T47D (cell line): Measurements from ENCODE around the gene PROSER3.
"Not testable (repeated sequence)": the region's sequence is repeated elsewhere in the genome, so short reads cannot be mapped to it uniquely, and the experiment has no call there.

Experiments
- DNase-seq, 2 experiments: peaks; one replicate each; pipeline versions ENCODE4 v3.0.0 to v3.0.0-alpha.2; 2011 to 2012; ENCODE audit warnings: low read depth in 1 of 2, low spot score in 1 of 2
- JUND ChIP-seq: IDR thresholded peaks from 2 replicates; pipeline ENCODE4 v1.6.1; 2012; ENCODE audit warnings: low read depth
- in situ Hi-C: cut with HindIII; loops from 2 replicates; pipeline ENCODE4 v1.10.0; 2016; ENCODE audit warnings: low sequenced_read_pairs, low pct_unique_long_range_greater_than_20kb

PROSER3 gene

GRCh38 chr19:35755131-35755549, 2.8 kb upstream of the PROSER3 start:
- TF ChIP-seq JUND: no peak
- no peak for DNase-seq
- in situ Hi-C loops: no loop called here

GRCh38 chr19:35755550-35756376, 2.2 kb upstream of the PROSER3 start:
- DNase-seq: no peak
- in situ Hi-C loops: no loop called here
- no peak for TF ChIP-seq JUND

DNA sequence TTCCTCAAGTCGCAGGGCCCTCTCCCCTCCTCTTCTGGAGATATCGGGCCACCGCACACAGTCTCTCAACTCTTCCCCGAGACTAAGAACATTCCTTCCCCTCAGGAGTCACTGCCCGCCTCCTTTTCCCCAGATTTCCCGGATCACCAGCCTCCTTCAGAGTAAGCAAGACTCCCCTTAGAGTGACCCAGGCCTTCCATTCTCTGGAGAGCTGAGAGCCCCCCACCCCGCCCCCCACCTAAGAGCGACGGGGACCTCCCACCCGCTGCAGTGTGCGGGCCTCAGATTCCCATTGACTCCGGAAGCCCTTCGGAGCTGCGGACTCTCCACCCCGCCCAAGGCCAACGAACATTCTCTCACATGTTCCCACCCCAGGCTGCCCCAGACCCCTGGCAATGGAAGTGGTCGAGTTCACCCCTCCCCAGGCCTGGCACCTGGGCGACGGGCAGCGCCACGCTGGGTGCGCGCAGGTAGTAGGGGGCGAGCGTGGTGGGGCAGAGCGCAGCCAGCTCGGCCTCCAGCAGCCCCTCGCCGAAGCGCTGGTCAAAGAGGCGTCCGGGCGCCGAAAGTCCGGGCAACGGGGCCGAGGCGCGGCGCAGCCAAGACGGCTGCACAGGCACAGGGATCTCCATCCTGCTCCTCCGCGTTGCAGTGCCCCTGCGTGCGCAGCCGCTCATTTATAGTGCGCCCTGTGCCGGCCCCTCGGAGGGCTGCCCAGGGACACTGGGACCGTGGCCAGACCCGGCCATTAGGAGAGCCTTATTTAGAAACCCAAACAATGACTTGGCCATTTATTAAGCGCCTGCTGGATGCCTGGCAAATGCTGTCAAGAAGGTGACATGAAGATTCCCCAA, 1.4 kb upstream of the PROSER3 start, which contains the start of gene HSPB6:
Gene HSPB6, minus strand, starts transcription at position 653 of the 854 bp plus-strand sequence. Its CDS starts 21 bp downstream, at position 632.
- TF ChIP-seq JUND: no peak
- in situ Hi-C loops: no loop called here
- no peak for DNase-seq

GRCh38 chr19:35757231-35757748, 686 bp upstream of the PROSER3 start:
- no peak for DNase-seq
- in situ Hi-C loops: no loop called here
- no peak for TF ChIP-seq JUND

- TF ChIP-seq JUND: no peak
- no peak for DNase-seq
- in situ Hi-C loops: no loop called here
Measured at GRCh38 chr19:35759697-35760096, 1.7 kb downstream of the PROSER3 start.

GRCh38 chr19:35760711-35761349, 2.9 kb downstream of the PROSER3 start:
- TF ChIP-seq JUND: no peak
- in situ Hi-C loops: no loop called here

GRCh38 chr19:35764432-35765315, 6.7 kb downstream of the PROSER3 start:
- TF ChIP-seq JUND: no peak
- in situ Hi-C loops: no loop called here
- no peak for DNase-seq

More at GRCh38 chr19:35760711-35761349, 2.9 kb downstream of the PROSER3 start:
- DNase-seq: no peak

GRCh38 chr19:35766571-35767104, 8.7 kb downstream of the PROSER3 start:
- TF ChIP-seq JUND: no peak
- in situ Hi-C loops: no loop called here
- DNase-seq: no peak

- DNase-seq: no peak
- in situ Hi-C loops: no loop called here
Measured at GRCh38 chr19:35767288-35768081, 9.5 kb downstream of the PROSER3 start.

GRCh38 chr19:35768082-35768421, 10.1 kb downstream of the PROSER3 start:
- TF ChIP-seq JUND: no peak
- in situ Hi-C loops: no loop called here
- no peak for DNase-seq

More at GRCh38 chr19:35767288-35768081, 9.5 kb downstream of the PROSER3 start:
- no peak for TF ChIP-seq JUND

- in situ Hi-C loops: not testable (repeated sequence)
Measured at GRCh38 chr19:35772362-35772761, 14.4 kb downstream of the PROSER3 start.

More at GRCh38 chr19:35772362-35772761, 14.4 kb downstream of the PROSER3 start:
- not testable (repeated sequence) for DNase-seq
